ENCODE measurements around the gene NACC2.

GRCh38 chr9:136054146-136054545 lies 40.9 kb downstream of the NACC2 start:
- TF ChIP-seq, protein P1, sequence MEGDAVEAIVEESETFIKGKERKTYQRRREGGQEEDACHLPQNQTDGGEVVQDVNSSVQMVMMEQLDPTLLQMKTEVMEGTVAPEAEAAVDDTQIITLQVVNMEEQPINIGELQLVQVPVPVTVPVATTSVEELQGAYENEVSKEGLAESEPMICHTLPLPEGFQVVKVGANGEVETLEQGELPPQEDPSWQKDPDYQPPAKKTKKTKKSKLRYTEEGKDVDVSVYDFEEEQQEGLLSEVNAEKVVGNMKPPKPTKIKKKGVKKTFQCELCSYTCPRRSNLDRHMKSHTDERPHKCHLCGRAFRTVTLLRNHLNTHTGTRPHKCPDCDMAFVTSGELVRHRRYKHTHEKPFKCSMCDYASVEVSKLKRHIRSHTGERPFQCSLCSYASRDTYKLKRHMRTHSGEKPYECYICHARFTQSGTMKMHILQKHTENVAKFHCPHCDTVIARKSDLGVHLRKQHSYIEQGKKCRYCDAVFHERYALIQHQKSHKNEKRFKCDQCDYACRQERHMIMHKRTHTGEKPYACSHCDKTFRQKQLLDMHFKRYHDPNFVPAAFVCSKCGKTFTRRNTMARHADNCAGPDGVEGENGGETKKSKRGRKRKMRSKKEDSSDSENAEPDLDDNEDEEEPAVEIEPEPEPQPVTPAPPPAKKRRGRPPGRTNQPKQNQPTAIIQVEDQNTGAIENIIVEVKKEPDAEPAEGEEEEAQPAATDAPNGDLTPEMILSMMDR (IDR thresholded peaks at IDR 0.05): no peak
- no peak for TF ChIP-seq POLR2A (IDR thresholded peaks at IDR 0.05)

All from gastroesophageal sphincter (tissue), 3 donors.